Trophoblast cell (in vitro differentiated cells and primary cell): ENCODE measurements around the gene ODAD2.
A peak's percentile ranks its signal among the peaks of the same experiment; 100 is the strongest.

Source experiments
- DNase-seq, 2 donors: peaks; one replicate each; pipeline ENCODE4 v3.0.0-alpha.2; 2016
- H2AFZ ChIP-seq: 2 replicates; pipeline ENCODE4 v1.6.1; 2013; ENCODE audit warnings: low read length, moderate library complexity, mild to moderate bottlenecking; ENCODE audit not compliant: insufficient read depth, poor library complexity
- H2AK5ac ChIP-seq: 2 replicates; pipeline ENCODE4 v1.6.1; 2013; ENCODE audit warnings: mild to moderate bottlenecking, low read length
- H2BK120ac ChIP-seq: 2 replicates; pipeline ENCODE4 v1.6.1; 2013; ENCODE audit warnings: low read length, mild to moderate bottlenecking, moderate library complexity; ENCODE audit not compliant: insufficient read depth, poor library complexity
- H2BK12ac ChIP-seq: 2 replicates; pipeline ENCODE4 v1.6.1; 2013; ENCODE audit warnings: mild to moderate bottlenecking, low read length, moderate library complexity
- H2BK5ac ChIP-seq: 2 replicates; pipeline ENCODE4 v1.6.1; 2013; ENCODE audit warnings: low read length, low read depth, moderate library complexity, mild to moderate bottlenecking; ENCODE audit not compliant: poor library complexity
- H3K14ac ChIP-seq: 2 replicates; pipeline ENCODE4 v1.6.1; 2013; ENCODE audit warnings: mild to moderate bottlenecking, low read length
- H3K18ac ChIP-seq: 2 replicates; pipeline ENCODE4 v1.6.1; 2013; ENCODE audit warnings: mild to moderate bottlenecking, low read length
- H3K23ac ChIP-seq: 2 replicates; pipeline ENCODE4 v1.6.1; 2013; ENCODE audit warnings: low read length
- H3K27ac ChIP-seq: 2 replicates; pipeline ENCODE4 v1.5.1; 2013; ENCODE audit warnings: low read depth, mild to moderate bottlenecking, inconsistent platforms, low read length, moderate library complexity
- H3K27me3 ChIP-seq: 2 replicates; pipeline ENCODE4 v1.6.1; 2013; ENCODE audit warnings: inconsistent platforms, mild to moderate bottlenecking, low read length, moderate library complexity; ENCODE audit not compliant: insufficient read depth
- H3K36me3 ChIP-seq, 2 experiments: 1 replicate in 1 of 2; 2 replicates in 1 of 2; pipeline ENCODE4 v1.6.1; 2013; ENCODE audit warnings: low read length in 2 of 2, mild to moderate bottlenecking in 2 of 2, moderate library complexity in 1 of 2; ENCODE audit not compliant: insufficient read depth in 2 of 2, control insufficient read depth in 1 of 2
- H3K4ac ChIP-seq: 2 replicates; pipeline ENCODE4 v1.6.1; 2013; ENCODE audit warnings: low read depth, mild to moderate bottlenecking, low read length, moderate library complexity
- H3K4me1 ChIP-seq, 2 experiments: 1 replicate in 1 of 2; 2 replicates in 1 of 2; pipeline ENCODE4 v1.6.1; 2013; ENCODE audit warnings: low read length in 2 of 2, mild to moderate bottlenecking in 2 of 2, moderate library complexity in 1 of 2; ENCODE audit not compliant: insufficient read depth in 2 of 2, control insufficient read depth in 1 of 2
- H3K4me2 ChIP-seq: 2 replicates; pipeline ENCODE4 v1.6.1; 2013; ENCODE audit warnings: inconsistent platforms, mild to moderate bottlenecking, low read length, moderate library complexity
- H3K4me3 ChIP-seq: 2 replicates; pipeline ENCODE4 v1.5.1; 2013; ENCODE audit warnings: mild to moderate bottlenecking, low read depth, low read length, inconsistent platforms
- H3K79me1 ChIP-seq: one replicate; pipeline ENCODE4 v1.6.1; 2013; ENCODE audit warnings: low read length
- H3K79me2 ChIP-seq: 2 replicates; pipeline ENCODE4 v1.6.1; 2013; ENCODE audit warnings: low read length, mild to moderate bottlenecking; ENCODE audit not compliant: control insufficient read depth, insufficient read depth, poor library complexity
- H3K9ac ChIP-seq: 2 replicates; pipeline ENCODE4 v1.6.1; 2013; ENCODE audit warnings: mild to moderate bottlenecking, low read length
- H3K9me3 ChIP-seq: 2 replicates; pipeline ENCODE4 v1.6.1; 2013; ENCODE audit warnings: low read depth, mild to moderate bottlenecking, control low read depth, inconsistent platforms, low read length; ENCODE audit not compliant: insufficient read depth
- H4K12ac ChIP-seq: 2 replicates; pipeline ENCODE4 v1.6.1; 2013; ENCODE audit warnings: low read depth, mild to moderate bottlenecking, low read length, moderate library complexity
- H4K8ac ChIP-seq: 2 replicates; pipeline ENCODE4 v1.6.1; 2013; ENCODE audit warnings: low read depth, mild to moderate bottlenecking, low read length, moderate library complexity
- H4K91ac ChIP-seq: one replicate; pipeline ENCODE4 v1.6.1; 2013; ENCODE audit warnings: low read depth, mild to moderate bottlenecking, low read length, moderate library complexity
- WGBS: extraction: QIAGEN DNeasy Blood & Tissue Kit; methylation state at CpG from one replicate; pipeline ENCODE4 v1.1.7; 2013; ENCODE audit warnings: missing lambda C conversion rate; ENCODE audit not compliant: insufficient read length, insufficient coverage; ENCODE audit errors: extremely low coverage; 5-methylcytosine and 5-hydroxymethylcytosine counted together

ODAD2 gene

GRCh38 chr10:27949528-27950241 is 49.2 kb downstream of the ODAD2 start:
- WGBS, result no CpG with 5 or more reads among the region's 9 CpGs

GRCh38 chr10:27948186-27948585 is 50.7 kb downstream of the ODAD2 start:
- H2BK120ac ChIP-seq, result no peak overlapping the region
- no CpG with 5 or more reads among the region's 1 CpG for WGBS
- no peak overlapping the region for H3K14ac ChIP-seq
- no peak overlapping the region for H2BK5ac ChIP-seq
- no peaks in the 10 kb centered on the region for H3K9me3 ChIP-seq
- H3K79me1 ChIP-seq, result no peaks in the 10 kb centered on the region
- no peak for DNase-seq
- H2BK12ac ChIP-seq, result no peak overlapping the region
- H3K4me3 ChIP-seq, result no peak overlapping the region
- no peaks in the 10 kb centered on the region for H3K4me1 ChIP-seq
- H3K36me3 ChIP-seq, result no peaks in the 10 kb centered on the region
- H4K12ac ChIP-seq, result no peak overlapping the region
- H3K4me2 ChIP-seq, result no peak overlapping the region
- H3K23ac ChIP-seq, result no peak overlapping the region
- no peak overlapping the region for H3K9ac ChIP-seq
- H2AK5ac ChIP-seq, result no peak overlapping the region
- H4K8ac ChIP-seq, result no peak overlapping the region
- no peaks in the 10 kb centered on the region for H3K27me3 ChIP-seq
- no peak overlapping the region for H2AFZ ChIP-seq
- H3K4ac ChIP-seq, result no peak overlapping the region
- H3K18ac ChIP-seq, result no peak overlapping the region
- H3K79me2 ChIP-seq, result no peaks in the 10 kb centered on the region
- no peak overlapping the region for H4K91ac ChIP-seq
- no peak overlapping the region for H3K27ac ChIP-seq

More at GRCh38 chr10:27949528-27950241, 49.2 kb downstream of the ODAD2 start:
- H3K4ac ChIP-seq, result no peak overlapping the region
- H4K91ac ChIP-seq, result no peak overlapping the region
- no peak overlapping the region for H2AFZ ChIP-seq
- peak in 1 of 2 donors; percentile 27 for DNase-seq
- no peak overlapping the region for H2BK120ac ChIP-seq
- no peak overlapping the region for H2BK12ac ChIP-seq
- no peaks in the 10 kb centered on the region for H3K4me1 ChIP-seq
- H3K36me3 ChIP-seq, result no peaks in the 10 kb centered on the region
- H3K18ac ChIP-seq, result no peak overlapping the region
- H3K79me2 ChIP-seq, result no peaks in the 10 kb centered on the region
- no peak overlapping the region for H3K4me3 ChIP-seq
- no peak overlapping the region for H3K14ac ChIP-seq
- H4K8ac ChIP-seq, result no peak overlapping the region
- H3K9me3 ChIP-seq, result no peaks in the 10 kb centered on the region
- no peaks in the 10 kb centered on the region for H3K79me1 ChIP-seq
- no peak overlapping the region for H3K27ac ChIP-seq
- H3K9ac ChIP-seq, result no peak overlapping the region
- H3K4me2 ChIP-seq, result no peak overlapping the region
- no peak overlapping the region for H4K12ac ChIP-seq
- H3K27me3 ChIP-seq, result no peaks in the 10 kb centered on the region
- H3K23ac ChIP-seq, result no peak overlapping the region
- no peak overlapping the region for H2AK5ac ChIP-seq
- no peak overlapping the region for H2BK5ac ChIP-seq

- DNase-seq, result no peak
- Histone ChIP-seq H2AK5ac (no peak overlapping the region), H4K12ac (no peak overlapping the region), H2BK120ac (no peak overlapping the region), H3K18ac (no peak overlapping the region), H3K4me3 (no peak overlapping the region), H3K23ac (no peak overlapping the region), H2BK12ac (no peak overlapping the region), H4K8ac (no peak overlapping the region), H3K4ac (no peak overlapping the region), H3K9me3 (no peaks in the 10 kb centered on the region), H3K4me2 (no peak overlapping the region), H4K91ac (no peak overlapping the region), H3K9ac (no peak overlapping the region), H3K36me3 (no peaks in the 10 kb centered on the region), H3K79me1 (no peaks in the 10 kb centered on the region), H3K14ac (no peak overlapping the region), H3K79me2 (no peaks in the 10 kb centered on the region), H2AFZ (no peak overlapping the region), H2BK5ac (no peak overlapping the region), H3K27ac (no peak overlapping the region), H3K27me3 (no peaks in the 10 kb centered on the region), H3K4me1 (no peaks in the 10 kb centered on the region)
- no CpG with 5 or more reads among the region's 5 CpGs for WGBS
These were observed 51.3 kb downstream of the ODAD2 start for GRCh38 chr10:27947540-27947939.

GRCh38 chr10:27944005-27944404 is 54.9 kb downstream of the ODAD2 start:
- Histone ChIP-seq H2BK120ac (no peak overlapping the region), H2AK5ac (no peak overlapping the region), H4K91ac (no peak overlapping the region), H2AFZ (no peak overlapping the region), H3K27me3 (no peaks in the 10 kb centered on the region), H2BK12ac (no peak overlapping the region), H3K4me3 (no peak overlapping the region), H4K12ac (no peak overlapping the region), H4K8ac (no peak overlapping the region), H3K4me1 (no peaks in the 10 kb centered on the region), H3K4me2 (no peak overlapping the region), H3K9ac (no peak overlapping the region), H2BK5ac (no peak overlapping the region), H3K27ac (no peak overlapping the region), H3K9me3 (no peaks in the 10 kb centered on the region), H3K4ac (no peak overlapping the region), H3K36me3 (no peaks in the 10 kb centered on the region), H3K14ac (no peak overlapping the region), H3K18ac (no peak overlapping the region), H3K79me1 (no peaks in the 10 kb centered on the region), H3K23ac (no peak overlapping the region), H3K79me2 (no peaks in the 10 kb centered on the region)
- peak in 1 of 2 donors; percentile 32 for DNase-seq
- WGBS, result no CpG with 5 or more reads among the region's 12 CpGs
